CD4-positive, alpha-beta T cell (primary cell): ENCODE data around the gene ZFYVE19. TPM values are rescaled to one million over a fixed set of nuclear protein-coding genes. Genes with fewer than 3 reads are reported as not detected.
A peak's percentile ranks its signal among the peaks of the same experiment; 100 is the strongest.

ENCODE experiments used
- ATAC-seq: fragments of 200-7000 bp; cut with Tn5 transposase; one replicate; pipeline ENCODE4 v1.10.0; 2022; ENCODE audit warnings: mild to moderate bottlenecking; ENCODE audit not compliant: poor library complexity
- CTCF ChIA-PET: fragments of 350-600 bp; sonication (Branson Sonifier 250); formaldehyde crosslinking; loops from one replicate; lab custom pipeline; 2021; ENCODE audit warnings: antibody characterized with exemption, inconsistent platforms; lab: Charles Lee
- POLR2A ChIA-PET: fragments of 350-600 bp; sonication (Branson Sonifier 250); formaldehyde crosslinking; loops from one replicate; lab custom pipeline; 2021; ENCODE audit warnings: antibody characterized with exemption, inconsistent platforms; lab: Charles Lee
- DNase-seq, 14 experiments: peaks; one replicate each; pipeline ENCODE4 v3.0.0-alpha.2; 2013 to 2020; ENCODE audit warnings: mixed read lengths in 2 of 14
- H3K27ac ChIP-seq, 2 donors: one replicate each; pipeline versions ENCODE4 v1.5.1 to v1.7.0; 2013; ENCODE audit warnings: low read length in 2 of 2, low read depth in 1 of 2, mild to moderate bottlenecking in 1 of 2
- H3K27me3 ChIP-seq, 2 experiments: 1 replicate in 1 of 2; 2 replicates in 1 of 2; pipeline versions ENCODE4 v1.6.1 to v1.7.0; 2013; ENCODE audit warnings: low read length in 2 of 2, control low read depth in 1 of 2, mild to moderate bottlenecking in 1 of 2, moderate library complexity in 1 of 2; ENCODE audit not compliant: insufficient read depth in 2 of 2, control insufficient read depth in 1 of 2
- H3K36me3 ChIP-seq: one replicate; pipeline ENCODE4 v1.6.1; 2013; ENCODE audit warnings: low read length, control low read depth; ENCODE audit not compliant: insufficient read depth
- H3K4me1 ChIP-seq: one replicate; pipeline ENCODE4 v1.6.1; 2013; ENCODE audit warnings: low read length, control low read depth; ENCODE audit not compliant: insufficient read depth
- H3K4me3 ChIP-seq: one replicate; pipeline ENCODE4 v1.5.1; 2013; ENCODE audit warnings: mild to moderate bottlenecking, low read length, moderate library complexity
- H3K9me3 ChIP-seq, 2 experiments: 1 replicate in 1 of 2; 2 replicates in 1 of 2; pipeline versions ENCODE4 v1.6.1 to v1.7.0; 2013; ENCODE audit warnings: low read length in 2 of 2, mild to moderate bottlenecking in 2 of 2, control low read depth in 1 of 2, moderate library complexity in 1 of 2; ENCODE audit not compliant: control insufficient read depth in 1 of 2, insufficient read depth in 1 of 2
- H3K27ac Mint-ChIP-seq: one replicate; pipeline ENCODE4 v1.8.0; 2020; ENCODE audit warnings: mixed read lengths
- H3K27me3 Mint-ChIP-seq: one replicate; pipeline ENCODE4 v1.8.0; 2021; ENCODE audit warnings: mixed read lengths
- H3K36me3 Mint-ChIP-seq: one replicate; pipeline ENCODE4 v1.8.0; 2021; ENCODE audit warnings: low read depth, mixed read lengths
- H3K4me1 Mint-ChIP-seq: one replicate; pipeline ENCODE4 v1.8.0; 2021; ENCODE audit warnings: low read depth, mixed read lengths
- H3K4me3 Mint-ChIP-seq: one replicate; pipeline ENCODE4 v1.8.0; 2020; ENCODE audit warnings: mild to moderate bottlenecking, mixed read lengths
- H3K9me3 Mint-ChIP-seq: one replicate; pipeline ENCODE4 v1.8.0; 2020; ENCODE audit warnings: mixed read lengths
- CTCF ChIP-seq: fragments of 200-600 bp; IDR thresholded peaks from one replicate; pipeline ENCODE4 v1.8.0; 2022; ENCODE audit warnings: antibody characterized with exemption, mild to moderate bottlenecking
- intact Hi-C, 2 experiments: fragments of 100-400 bp; cut with DNase I in 1 of 2; cut with micrococcal nuclease in 1 of 2; formaldehyde crosslinking; loops; one replicate each; pipeline versions ENCODE4 v1.15.1 to v1.9.0; 2023 to 2025; cut with DNase I, micrococcal nuclease
- total RNA-seq, 174 experiments: library from RNA in 2 of 174; stranded (reverse) in 2 of 174; gene quantifications; one replicate each; pipeline ENCODE4 v1.2.3 and lab custom pipeline; 2021 to 2026

Gene ZFYVE19
- total RNA-seq, 2 experiments from 2014 or later = 12.0 to 13.0 TPM

- Histone ChIP-seq H3K9me3 (no peaks in the 10 kb centered on the region), H3K27ac (no peak overlapping the region), H3K4me1 (peaks cover 42% of the 10 kb centered on the region), H3K27me3 (peaks cover 0 to 10% of the 10 kb centered on the region in 2 experiments), H3K4me3 (no peak overlapping the region), H3K36me3 (no peaks in the 10 kb centered on the region)
- no peak for ATAC-seq
- intact Hi-C loops = no loop called here
- peak in 4 of 14 experiments; percentile 31 to 60 (median 42) for DNase-seq
- CTCF ChIA-PET = no interaction called here
- Mint-ChIP-seq H3K9me3 (no peaks in the 10 kb centered on the region), H3K4me1 (peaks cover 34% of the 10 kb centered on the region), H3K27ac (peak overlapping the region; percentile 0), H3K27me3 (peaks cover 9% of the 10 kb centered on the region), H3K4me3 (no peak overlapping the region), H3K36me3 (no peaks in the 10 kb centered on the region)
- no peak for TF ChIP-seq CTCF
- POLR2A ChIA-PET = interaction anchor here (0.6 kb wide), 1 partner anchor 763 kb away, joined by 3 read pairs; no protein-coding TSS in a partner anchor
Measured at GRCh38 chr15:40847223-40847961, 40.5 kb downstream of the ZFYVE19 start.

DNA sequence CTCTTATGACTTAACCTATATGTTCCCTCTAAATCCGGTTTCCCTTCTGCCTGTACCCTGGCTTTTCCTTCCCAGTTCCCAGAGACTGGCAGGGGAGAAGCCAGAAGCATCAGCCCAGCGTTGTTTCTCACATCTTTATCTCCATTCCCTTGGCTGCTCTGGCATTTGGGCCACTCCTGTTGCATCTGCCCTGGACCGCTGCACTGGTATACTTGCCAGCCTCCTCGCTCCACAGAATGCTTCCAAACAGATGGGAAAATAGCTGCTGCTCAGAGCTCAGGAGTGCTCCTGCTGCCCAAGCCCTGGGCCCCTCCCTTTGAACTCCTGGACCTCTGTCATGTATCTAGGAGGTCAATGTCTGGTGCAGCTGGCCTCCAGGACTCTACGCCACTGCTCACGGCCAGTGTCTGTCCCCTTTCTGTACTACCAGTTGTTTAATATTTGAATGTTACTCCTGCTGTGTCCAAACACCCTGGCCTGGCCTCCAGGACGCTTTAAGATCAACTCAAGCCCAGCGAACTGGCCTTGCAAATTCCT is 43.8 kb downstream of the ZFYVE19 start:
- Histone ChIP-seq H3K4me1 (peaks cover 21% of the 10 kb centered on the region), H3K4me3 (no peak overlapping the region), H3K9me3 (peaks cover 0 to 3% of the 10 kb centered on the region in 2 experiments), H3K27ac (no peak overlapping the region), H3K36me3 (no peaks in the 10 kb centered on the region), H3K27me3 (no peaks in the 10 kb centered on the region)
- Mint-ChIP-seq H3K4me1 (peaks cover 22% of the 10 kb centered on the region), H3K4me3 (no peak overlapping the region), H3K9me3 (no peaks in the 10 kb centered on the region), H3K36me3 (no peaks in the 10 kb centered on the region), H3K27me3 (no peaks in the 10 kb centered on the region), H3K27ac (no peak overlapping the region)
- ATAC-seq (no peak), DNase-seq (no peak)
- ChIA-PET POLR2A (no interaction called here), CTCF (interaction anchor here (0.8 kb wide), 1 partner anchor 8 kb away, joined by 4 read pairs; no protein-coding TSS in a partner anchor)
- intact Hi-C loops = no loop called here
- no peak for TF ChIP-seq CTCF

DNA sequence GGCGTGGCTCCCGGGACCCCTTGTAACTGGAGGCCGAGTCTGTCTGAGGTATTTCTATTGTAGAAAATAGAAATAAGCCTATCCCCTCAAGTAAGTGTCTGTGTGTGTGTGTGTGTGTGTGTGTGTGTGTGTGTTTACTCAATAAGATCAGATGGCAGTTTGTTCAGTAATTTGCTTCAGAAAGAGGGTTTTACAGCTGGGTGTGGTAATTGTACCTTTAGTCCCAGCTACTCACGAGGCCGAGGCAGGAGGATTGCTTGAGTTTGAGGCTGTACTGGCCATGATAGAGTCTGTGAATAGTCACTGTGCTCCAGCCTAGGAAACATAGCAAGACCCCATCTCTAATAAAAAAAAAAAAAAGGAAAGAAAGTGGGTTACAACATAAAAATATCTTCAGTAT is 45.6 kb downstream of the ZFYVE19 start:
- Mint-ChIP-seq H3K36me3 (no peaks in the 10 kb centered on the region), H3K27ac (no peak overlapping the region), H3K27me3 (no peaks in the 10 kb centered on the region), H3K9me3 (no peaks in the 10 kb centered on the region), H3K4me1 (peaks cover 9% of the 10 kb centered on the region), H3K4me3 (no peak overlapping the region)
- Histone ChIP-seq H3K9me3 (peaks cover 0 to 3% of the 10 kb centered on the region in 2 experiments), H3K4me1 (peaks cover 7% of the 10 kb centered on the region), H3K27me3 (no peaks in the 10 kb centered on the region), H3K27ac (no peak overlapping the region), H3K36me3 (peaks cover 2% of the 10 kb centered on the region), H3K4me3 (no peak overlapping the region)
- intact Hi-C loops = no loop called here
- ChIA-PET CTCF (interaction anchor here (0.7 kb wide), 1 partner anchor 42 kb away, joined by 3 read pairs; the partner anchor contains the start of gene VPS18), POLR2A (interaction anchor here (1.2 kb wide), 1 partner anchor 10 kb away, joined by 3 read pairs; no protein-coding TSS in a partner anchor)
- DNase-seq (no peak), ATAC-seq (no peak)
- TF ChIP-seq CTCF = no peak
